Frontal cortex (tissue), 4 donors: ENCODE measurements around the gene GHRL. TPM values are rescaled to one million over a fixed set of nuclear protein-coding genes. Genes with fewer than 3 reads are reported as not detected.
"Not testable (repeated sequence)": the region's sequence is repeated elsewhere in the genome, so short reads cannot be mapped to it uniquely, and the experiment has no call there.

Source experiments
- DNase-seq, 2 donors: peaks; one replicate each; pipeline ENCODE4 v3.0.0; 2012; ENCODE audit warnings: low spot score in 2 of 2
- FAIRE-seq: peaks from 2 replicates; lab custom pipeline; 2012; peaks lifted over from hg19 to GRCh38; lab: Jason Lieb, UNC
- total RNA-seq: library from RNA; depleted of rRNA; stranded (reverse); fragments of >200 nt; gene quantifications from one replicate; pipeline ENCODE4 v1.2.3, GENCODE V29; 2014
- donor health status: control.
- donor health status: control.
- donor health status: control.

The GHRL gene
- total RNA-seq, 1 donor from 2014 or later, result not detected

DNA sequence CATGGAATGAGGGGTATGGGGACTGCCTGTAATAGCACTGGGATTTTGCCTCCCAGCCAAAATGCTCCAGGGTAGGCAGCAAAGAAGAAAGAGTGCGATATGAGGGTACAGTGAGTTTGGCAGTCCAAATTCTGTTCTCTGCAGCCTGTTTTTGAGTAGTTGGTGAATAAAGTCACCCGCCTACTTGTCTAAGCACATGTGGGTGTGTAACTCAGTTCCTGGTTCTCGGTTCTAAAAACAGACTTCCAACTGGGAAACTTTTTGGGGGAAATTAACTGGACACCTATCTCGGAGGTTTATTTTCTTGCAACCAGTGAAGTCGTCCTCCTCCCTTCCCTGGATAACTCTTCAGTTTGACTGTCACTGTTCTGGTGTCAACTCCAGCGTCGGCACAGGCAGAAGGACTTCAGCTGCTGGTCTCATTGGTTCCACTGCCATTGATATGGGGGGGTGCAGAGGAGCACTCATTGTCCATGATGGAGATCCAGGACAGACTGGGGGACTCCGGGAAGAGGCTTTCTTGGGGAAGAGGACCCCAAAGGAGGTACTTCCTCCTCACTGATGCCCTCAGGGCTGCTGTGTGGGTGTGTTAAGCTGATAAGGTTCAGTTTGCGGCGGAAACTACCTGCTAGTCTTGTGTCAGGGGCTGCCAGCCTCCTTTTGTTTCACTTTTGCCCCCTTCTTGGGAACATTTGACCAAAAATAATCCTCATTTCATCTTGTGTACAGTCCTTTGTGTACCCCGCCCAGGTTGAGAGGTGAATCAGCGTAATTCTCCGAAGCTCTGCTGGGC is 13.2 kb downstream of the GHRL start:
- no peak for FAIRE-seq
- DNase-seq, result no peak

DNA sequence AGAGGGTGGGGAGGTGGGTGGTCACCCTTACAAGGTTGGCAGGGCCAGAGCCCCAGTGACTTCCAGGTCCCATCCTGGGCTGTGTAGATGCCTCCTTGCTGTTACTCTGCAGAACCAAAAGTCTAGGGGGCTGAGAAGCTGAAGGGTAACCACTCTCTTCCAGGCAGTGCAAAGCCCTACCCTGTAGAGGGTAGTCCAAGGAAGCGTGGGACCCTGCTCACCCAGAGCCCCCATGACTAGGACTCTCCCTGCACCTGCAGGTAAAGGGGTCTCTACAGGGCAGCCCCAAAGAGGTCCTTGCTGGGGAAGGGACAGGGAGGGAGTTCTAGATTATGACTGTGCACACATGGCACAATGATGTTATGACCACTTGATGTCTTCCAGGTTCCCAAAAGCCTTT is 14.2 kb downstream of the GHRL start:
- DNase-seq, result no peak
- FAIRE-seq, result no peak

DNA sequence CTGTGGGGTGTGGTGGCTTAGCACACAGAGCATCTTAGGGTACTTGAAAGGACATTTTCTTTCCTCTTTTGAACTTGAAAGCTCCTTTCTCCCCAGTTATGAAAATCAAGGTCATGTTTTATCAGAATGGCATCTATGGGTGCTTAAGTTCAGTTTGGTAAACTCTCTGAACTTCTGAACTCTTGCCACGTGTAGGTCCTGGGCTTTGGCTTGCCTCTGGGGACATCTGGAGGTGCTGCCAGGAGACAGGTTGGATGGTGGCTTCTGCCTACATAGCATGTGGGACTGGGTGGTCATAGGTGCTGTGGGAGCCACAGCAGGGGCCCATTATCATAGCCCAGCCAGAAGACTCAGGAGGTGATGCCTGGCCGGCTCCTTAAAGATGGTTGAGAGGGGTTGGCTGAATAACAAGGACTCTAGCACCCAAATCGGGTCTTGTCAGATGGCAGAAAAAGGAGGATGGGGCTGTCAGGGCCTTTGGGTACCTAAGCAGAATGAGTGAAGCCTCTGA is 15.6 kb downstream of the GHRL start:
- DNase-seq (no peak), FAIRE-seq (no peak)

DNA sequence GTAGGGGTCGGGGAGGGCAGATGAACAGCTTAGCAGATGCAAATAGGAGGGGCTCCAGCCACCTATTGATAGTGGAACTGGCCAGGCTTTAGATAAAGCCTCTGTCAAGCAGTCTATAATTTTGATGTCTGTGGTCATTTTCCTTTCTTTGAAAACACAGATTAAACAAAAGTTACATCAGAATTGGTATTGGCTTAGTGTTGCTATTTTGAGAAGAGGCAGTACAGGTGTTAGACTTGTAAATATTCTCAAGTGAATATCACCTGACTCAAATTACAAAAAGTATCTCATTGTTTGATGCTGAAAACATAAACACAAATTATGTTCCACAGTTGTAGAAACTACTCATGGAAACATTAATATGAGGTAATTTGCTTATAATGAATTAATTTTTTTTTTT is 18.1 kb downstream of the GHRL start:
- no peak for DNase-seq
- no peak for FAIRE-seq

DNA sequence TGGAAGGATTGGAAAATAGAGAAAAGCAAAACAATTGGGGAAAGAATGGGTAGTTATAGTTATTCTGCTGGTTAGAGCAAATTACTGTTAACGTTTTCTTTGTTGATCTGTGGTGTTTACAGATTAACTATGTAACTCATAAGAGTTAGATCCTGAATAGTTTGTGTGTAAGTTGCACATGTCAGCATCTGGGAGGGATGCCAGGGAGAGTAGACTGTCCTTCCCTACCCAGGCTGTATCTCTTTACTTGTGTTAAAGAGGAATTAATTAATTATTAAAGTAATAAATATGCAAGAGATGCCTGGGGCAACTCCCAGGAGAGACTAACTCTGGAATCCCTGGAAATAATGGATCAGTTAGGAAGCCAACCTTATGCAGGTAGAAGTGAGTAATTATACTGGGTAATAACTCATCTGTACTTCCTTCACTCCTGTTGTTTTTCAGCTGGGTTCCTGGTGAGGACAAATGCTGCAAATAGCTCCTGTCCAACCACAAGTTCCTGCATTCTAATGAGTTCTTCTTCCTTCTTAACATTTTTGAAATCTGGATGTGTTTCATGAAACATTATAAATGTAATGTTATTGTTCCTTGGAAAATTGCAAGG is 18.9 kb downstream of the GHRL start:
- DNase-seq, result no peak
- no peak for FAIRE-seq

DNA sequence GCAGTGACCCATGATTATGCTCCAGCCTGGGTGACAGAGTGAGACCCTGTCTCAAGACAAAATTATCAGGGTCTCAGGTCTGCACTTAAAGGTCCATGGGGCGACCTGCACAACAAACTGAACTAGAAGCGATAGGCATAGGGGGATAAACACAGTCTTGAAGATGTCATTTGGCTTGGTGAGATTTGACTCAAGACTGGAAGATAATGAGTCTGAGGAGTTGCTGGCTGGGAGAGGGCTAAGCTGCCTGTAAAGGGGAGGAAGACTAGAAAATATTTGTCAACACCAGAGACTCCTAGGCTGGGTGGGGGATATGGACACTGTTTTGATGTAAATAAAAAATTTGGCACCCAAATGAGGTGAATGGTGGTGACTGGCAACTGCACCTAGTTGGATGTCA is 19.8 kb downstream of the GHRL start:
- DNase-seq (no peak), FAIRE-seq (no peak)

DNA sequence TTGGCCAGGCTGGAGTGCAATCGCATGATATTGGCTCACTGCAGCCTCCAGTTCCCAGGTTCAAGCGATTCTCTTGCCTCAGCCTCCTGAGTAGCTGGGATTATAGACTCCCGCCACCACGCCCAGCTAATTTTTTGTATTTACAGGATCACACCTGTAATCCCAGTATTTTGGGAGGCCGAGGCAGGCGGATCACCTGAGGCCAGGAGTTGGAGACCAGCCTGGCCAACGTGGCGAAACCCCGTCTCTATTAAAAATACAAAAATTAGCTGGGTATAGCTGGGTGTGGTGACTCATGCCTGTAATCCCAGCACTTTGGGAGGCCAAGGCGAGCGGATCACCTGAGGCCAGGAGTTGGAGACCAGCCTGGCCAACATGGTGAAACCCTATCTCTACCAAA is 20.3 kb downstream of the GHRL start:
- not testable (repeated sequence) for FAIRE-seq, DNase-seq

DNA sequence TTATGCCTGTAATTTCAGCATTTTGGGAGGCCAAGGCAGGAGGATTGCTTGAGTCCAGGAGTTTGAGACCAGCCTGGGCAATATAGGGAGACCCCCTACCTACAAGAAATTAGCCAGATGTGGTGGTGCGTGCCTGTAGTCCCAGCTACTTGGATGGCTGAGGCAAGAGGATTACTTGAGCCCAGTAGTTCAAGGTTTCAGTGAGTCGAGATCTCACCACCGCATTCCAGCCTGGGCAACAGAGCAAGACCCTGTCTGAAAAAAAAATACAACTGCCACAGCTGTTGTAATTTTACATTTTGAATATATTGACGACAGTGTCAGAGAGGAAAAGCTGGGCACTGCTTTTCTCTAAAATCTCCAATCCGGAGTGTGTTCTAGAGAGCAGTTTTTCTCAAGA is 23.3 kb downstream of the GHRL start:
- no peak for FAIRE-seq
- no peak for DNase-seq

DNA sequence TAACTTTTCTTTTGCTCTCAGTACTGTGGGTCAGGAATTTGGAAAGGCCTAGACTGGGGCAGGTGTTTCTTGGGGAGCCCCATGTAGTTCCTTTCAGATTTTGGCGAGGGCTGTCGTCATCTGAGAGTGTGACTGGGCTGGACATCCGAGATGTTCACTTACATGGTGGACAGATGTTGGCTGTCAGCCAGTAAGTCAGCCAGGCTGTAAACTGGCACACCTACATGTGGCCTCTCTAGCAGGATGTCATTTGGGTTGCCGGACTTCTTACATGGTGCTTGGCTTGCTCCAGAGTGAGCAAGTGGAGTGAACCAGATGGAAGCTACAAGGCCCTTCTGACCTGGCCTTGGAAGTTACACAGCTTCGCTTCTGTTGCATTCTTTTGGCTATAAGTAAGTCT is 23.8 kb downstream of the GHRL start:
- DNase-seq (no peak), FAIRE-seq (no peak)

DNA sequence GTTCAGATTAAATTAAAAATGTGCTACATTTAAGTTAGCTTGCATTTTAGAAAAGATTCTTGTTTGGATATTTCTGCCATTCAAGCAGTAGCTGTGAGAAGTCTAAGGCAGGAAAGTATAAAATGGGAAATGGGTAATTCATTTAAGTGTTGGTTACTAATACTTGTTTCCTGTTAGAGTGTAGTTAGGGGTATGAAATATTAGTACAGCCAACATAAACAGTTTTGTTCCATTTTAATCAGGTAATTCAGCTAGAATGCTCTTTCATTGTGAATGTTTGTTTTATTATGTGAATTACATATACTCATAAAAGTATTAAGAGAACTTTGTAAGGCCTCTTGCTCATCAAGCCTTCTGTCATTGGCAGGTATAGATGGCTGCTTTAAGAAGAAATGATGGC is 24.6 kb downstream of the GHRL start:
- no peak for FAIRE-seq
- no peak for DNase-seq

DNA sequence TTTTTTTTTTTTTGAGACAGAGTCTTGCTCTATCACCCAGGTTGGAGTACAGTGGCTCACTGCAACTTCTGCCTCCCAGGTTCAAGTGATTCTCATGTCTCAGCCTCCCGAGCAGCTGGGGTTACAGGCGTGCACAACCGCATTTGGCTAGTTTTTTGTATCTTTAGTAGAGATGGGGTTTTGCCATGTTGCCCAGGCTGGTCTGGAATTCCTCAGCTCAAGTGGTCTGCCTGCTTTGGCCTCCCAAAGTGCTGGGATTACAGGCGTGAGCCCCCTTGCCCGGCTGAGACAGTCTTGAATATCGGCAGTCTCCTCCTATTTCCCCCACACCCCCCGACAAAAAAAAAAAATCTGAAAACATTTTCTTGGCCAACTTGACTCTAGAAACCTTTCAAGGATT is 25.8 kb downstream of the GHRL start:
- not testable (repeated sequence) for FAIRE-seq, DNase-seq

DNA sequence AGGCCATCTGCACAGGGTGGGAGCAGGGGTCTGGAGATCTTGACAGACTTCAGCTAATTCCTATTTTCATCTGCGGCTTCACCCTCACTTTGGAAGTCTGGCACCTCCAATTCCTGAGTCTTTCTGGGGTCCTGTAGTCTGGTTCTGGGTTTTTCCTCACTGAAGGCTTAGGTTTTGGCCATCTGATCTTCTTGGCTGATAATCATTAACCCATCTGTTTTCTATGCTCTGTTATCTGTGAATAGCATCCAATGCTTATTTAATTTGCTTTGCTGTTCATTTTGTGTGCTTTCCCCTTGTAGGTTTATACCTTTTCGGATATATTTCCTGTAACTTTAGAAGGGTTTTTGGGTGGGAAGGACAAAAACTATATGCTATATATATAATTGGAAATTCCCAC is 26.9 kb downstream of the GHRL start:
- DNase-seq (no peak), FAIRE-seq (no peak)

DNA sequence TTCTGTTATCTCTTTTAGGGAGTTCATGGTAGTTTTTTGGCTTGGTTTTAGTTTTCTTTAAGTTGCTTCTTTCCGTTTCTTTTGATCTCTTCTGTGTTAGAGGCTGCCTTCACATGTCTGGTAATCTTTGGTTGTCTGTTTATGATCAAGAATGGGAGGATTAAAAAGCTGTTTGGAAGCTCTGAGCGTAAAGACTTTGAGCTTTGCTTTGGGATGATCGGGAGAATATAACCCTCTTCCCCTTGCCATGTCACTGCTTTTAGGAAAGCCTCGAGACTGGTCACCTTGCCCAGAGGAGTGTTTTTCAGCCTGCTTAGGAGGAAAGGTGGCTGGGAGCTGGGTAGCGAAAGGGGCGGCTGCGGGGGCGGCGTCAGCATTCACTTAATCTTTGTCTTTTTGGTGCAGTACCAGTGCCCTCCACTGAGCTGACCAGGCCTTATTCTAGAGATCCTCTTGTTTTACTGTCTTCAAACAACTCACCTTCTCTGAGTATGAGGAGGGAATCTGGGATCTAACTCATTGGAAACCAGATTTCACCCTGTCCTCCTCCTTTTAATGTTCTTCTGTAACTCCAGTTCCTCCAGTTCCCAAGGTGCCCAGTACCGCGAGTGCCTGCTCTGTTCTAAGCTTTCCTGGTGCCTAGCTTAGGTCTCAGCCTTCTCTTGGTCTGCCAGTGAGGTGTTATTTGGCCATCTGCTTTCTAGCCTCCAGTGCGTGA is 28.9 kb downstream of the GHRL start:
- FAIRE-seq (no peak), DNase-seq (no peak)

DNA sequence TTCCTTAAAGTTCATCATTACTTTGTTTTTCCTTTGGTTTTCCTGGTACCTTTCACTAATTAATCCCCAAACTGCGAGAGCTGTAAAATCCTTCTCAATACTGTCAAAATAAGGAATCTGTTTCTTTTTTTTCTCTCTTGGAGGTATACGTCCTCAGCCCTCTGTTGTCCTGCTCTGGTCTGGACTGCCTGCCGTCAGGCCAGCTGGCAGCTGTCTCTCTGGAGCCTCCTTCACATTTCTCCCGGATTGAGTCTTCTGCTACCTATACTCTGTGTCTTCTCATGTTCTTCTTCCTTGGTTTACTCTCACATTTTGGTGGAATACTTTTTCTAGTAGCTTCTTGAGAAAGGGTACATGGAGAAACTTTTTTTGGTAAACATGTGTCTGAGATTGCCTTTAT is 30.7 kb downstream of the GHRL start:
- no peak for DNase-seq
- no peak for FAIRE-seq

DNA sequence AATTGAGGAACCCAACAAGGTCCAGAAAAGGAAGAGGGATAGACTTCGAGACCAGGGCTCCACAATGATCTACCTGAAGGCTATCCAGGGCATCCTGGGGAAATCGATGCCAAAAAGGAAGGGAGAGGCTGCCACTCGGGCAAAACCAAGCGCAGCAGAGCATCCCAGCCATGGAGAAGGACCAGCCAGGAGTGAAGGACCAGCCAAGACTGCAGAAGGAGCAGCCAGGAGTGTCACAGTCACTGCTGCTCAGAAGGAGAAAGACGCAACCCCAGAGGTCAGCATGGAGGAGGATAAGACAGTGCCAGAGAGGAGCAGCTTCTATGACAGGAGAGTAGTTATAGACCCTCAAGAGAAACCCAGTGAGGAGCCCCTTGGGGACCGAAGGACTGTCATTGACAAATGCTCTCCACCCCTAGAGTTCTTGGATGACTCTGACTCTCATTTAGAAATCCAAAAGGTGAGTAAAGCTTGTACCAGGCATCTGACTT is 32.5 kb downstream of the GHRL start:
- FAIRE-seq, result no peak
- no peak for DNase-seq

DNA sequence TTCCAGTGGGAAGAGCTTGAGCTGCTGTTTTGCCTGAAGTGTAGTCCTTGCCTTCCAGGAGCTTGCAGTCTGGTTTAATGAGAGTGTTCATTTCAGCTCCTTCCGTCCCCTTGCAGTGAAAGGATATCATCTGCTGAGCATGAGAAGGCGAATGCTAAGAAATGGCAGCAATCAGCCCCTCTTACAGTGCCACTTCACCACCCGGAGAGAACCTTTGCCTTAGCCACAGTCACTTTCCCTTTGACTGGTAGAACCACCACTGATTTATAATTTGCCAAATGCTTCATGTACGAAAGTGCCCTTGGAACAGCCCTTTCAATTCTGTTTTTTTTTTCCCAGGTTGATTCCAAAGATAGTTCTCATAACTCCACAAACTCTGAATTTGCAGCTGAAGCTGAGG is 32.9 kb downstream of the GHRL start:
- FAIRE-seq (no peak), DNase-seq (no peak)

DNA sequence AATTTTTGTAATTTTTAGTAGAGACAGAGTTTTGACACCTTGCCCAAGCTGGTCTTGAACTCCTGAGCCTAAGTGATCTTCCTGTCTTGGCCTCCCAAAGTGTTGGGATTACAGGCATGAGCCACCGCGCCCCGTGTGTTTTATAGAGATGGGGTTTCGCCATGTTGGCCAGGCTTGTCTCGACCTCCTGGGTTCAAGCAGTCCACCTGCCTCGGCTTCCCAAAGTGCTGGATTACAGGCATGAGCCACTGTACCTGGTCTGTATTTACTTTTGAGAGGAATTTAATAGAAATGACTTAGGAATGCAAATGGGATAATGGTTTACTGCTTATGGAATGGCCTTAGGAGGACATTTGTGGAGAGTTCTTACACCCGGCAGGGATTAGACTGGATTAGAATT is 33.7 kb downstream of the GHRL start:
- DNase-seq (no peak), FAIRE-seq (no peak)

DNA sequence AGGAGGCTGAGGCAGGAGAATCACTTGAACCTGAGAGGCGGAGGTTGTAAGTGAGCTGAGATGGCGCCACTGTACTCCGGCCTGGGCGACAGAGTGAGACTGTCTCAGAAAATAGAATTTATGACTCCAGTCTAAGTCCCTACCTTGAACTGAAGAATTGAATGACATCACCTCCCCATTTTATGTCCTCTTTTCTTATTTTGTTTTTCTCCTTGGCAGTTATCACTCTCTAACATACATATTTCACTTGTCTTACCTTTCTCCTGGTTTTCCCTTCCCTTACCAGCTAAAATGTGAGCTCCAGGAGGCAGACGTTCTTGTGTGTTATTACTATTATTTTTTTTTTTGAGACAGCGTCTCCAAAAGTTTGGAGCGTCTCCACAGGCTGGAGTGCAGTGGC is 36.9 kb downstream of the GHRL start:
- DNase-seq, result no peak
- FAIRE-seq, result no peak

DNA sequence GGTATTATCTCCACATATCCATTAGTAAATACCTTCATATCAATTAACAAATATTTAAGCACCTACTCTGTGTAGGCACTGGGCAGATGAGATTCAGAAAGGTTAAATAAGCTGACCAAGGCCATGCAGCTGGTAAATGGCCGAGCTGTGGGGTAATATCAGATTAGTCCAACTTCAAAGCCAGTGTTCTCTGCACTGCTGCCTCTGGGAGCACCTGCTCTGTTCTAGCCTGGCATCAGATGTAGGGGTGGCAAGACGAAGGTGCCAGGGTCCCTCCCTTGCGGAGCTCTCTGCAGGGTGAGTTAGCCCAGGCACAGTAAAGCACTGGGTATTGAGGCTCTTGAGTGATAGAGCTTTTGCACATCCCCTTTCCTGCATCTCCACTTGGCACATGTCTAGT is 39.0 kb downstream of the GHRL start:
- FAIRE-seq, result no peak
- DNase-seq, result no peak

DNA sequence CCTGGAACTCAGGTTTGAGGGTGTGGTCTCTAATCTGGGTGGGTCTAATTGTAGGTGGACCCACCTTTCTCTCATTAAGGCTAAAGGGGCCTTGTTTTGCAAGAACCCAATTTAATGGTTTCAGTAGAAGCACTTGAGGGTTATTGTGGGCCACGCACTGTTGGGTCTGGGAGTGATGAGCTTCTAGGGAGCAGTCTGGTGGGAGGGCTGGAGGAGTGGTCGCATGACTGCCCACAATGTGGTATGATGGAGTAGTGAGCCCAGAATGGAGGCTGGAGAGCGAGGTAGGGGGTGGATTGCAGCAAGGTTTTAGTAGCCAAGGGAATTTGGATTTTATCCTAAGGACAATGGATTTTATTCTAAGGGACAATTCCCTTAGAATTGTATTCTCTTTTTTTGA is 41.7 kb downstream of the GHRL start:
- no peak for FAIRE-seq
- no peak for DNase-seq

DNA sequence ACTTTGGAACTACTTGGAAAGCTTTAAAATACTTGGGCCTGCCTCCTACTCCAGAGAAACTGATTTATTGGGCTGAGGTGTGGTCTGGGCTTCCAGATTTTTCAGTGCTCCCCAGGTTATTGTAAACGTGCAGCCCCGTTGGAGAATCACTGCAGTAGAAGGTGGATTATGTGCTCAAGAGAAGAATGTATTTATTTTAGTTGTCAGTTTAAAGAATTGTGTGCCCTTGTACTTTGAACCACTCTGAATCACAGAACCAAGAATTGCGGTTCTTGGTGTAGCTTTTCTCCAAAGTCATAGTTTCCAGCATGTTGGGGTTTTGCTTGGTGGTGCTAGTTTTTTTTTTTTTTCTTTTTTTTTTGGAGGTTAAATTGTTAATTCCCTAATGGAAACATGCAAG is 42.9 kb downstream of the GHRL start:
- FAIRE-seq, result no peak
- no peak for DNase-seq
